Ovary (tissue), 9 donors: ENCODE results near the gene SSUH2. TPM values are rescaled to one million over a fixed set of nuclear protein-coding genes. Genes with fewer than 3 reads are reported as not detected.
"Not testable (repeated sequence)": the region's sequence is repeated elsewhere in the genome, so short reads cannot be mapped to it uniquely, and the experiment has no call there.

Experiments
- DNase-seq, 5 donors: peaks; one replicate each; pipeline ENCODE4 v3.0.0-alpha.2; 2019 to 2020
- H3K27ac ChIP-seq, 2 donors: fragments of 200-600 bp; one replicate each; pipeline versions ENCODE4 v1.5.1 to v1.8.0; 2019 to 2022
- H3K27me3 ChIP-seq: fragments of 200-600 bp; one replicate; pipeline ENCODE4 v1.8.0; 2022
- H3K36me3 ChIP-seq: fragments of 200-600 bp; sonication (generic); one replicate; pipeline ENCODE4 v1.5.1; 2019
- H3K4me1 ChIP-seq: one replicate; pipeline ENCODE4 v1.8.1; 2013; ENCODE audit warnings: mild to moderate bottlenecking, moderate library complexity; ENCODE audit not compliant: insufficient read depth
- H3K4me3 ChIP-seq: fragments of 200-600 bp; sonication (generic); one replicate; pipeline ENCODE4 v1.5.1; 2017
- H3K9me3 ChIP-seq, 2 donors: fragments of 200-600 bp in 1 of 2; sonication (generic) in 1 of 2; one replicate each; pipeline versions ENCODE4 v1.5.1 to v1.8.1; 2013 to 2019; ENCODE audit warnings: mild to moderate bottlenecking in 1 of 2, moderate library complexity in 1 of 2
- CTCF ChIP-seq, 3 donors: fragments of 450-650 bp in 2 of 3; fragments of 200-600 bp in 1 of 3; IDR thresholded peaks; one replicate each; pipeline versions ENCODE4 v1.5.1 to v1.8.0; 2016 to 2022; ENCODE audit warnings: antibody characterized with exemption in 3 of 3, mild to moderate bottlenecking in 1 of 3
- EP300 ChIP-seq: sonication (generic); formaldehyde crosslinking; IDR thresholded peaks from one replicate; pipeline ENCODE4 v1.6.1; 2017; ENCODE audit warnings: antibody characterized with exemption
- POLR2A ChIP-seq: fragments of 450-650 bp; IDR thresholded peaks from one replicate; pipeline ENCODE4 v1.6.1; 2017; ENCODE audit warnings: antibody characterized with exemption, mild to moderate bottlenecking, moderate library complexity
- WGBS, 3 donors: extraction: QIAGEN DNeasy Blood & Tissue Kit in 1 of 3; methylation state at CpG; one replicate each; pipeline versions ENCODE4 v1.1.5 to v1.1.7; 2013 to 2017; 5-methylcytosine and 5-hydroxymethylcytosine counted together
- intact Hi-C, 4 donors: fragments of 100-400 bp; cut with DNase I; formaldehyde crosslinking; loops; one replicate each; pipeline versions ENCODE4 v1.11.0 to v1.15.1; 2022 to 2023
- polyA plus RNA-seq, 2 donors: library from polyadenylated mRNA; stranded (reverse); fragments of 200-250 nt in 1 of 2; fragments of 350-450 nt in 1 of 2; fragmentation: Illumina TruSeq in 1 of 2; extraction: RNeasy Lipid Tissue Mini Kit (QIAGEN cat#74804) in 1 of 2; gene quantifications; one replicate each; pipeline ENCODE4 v1.2.3, GENCODE V29; 2013 to 2014
- total RNA-seq, 7 donors: library from RNA; depleted of rRNA in 2 of 7; stranded (reverse); fragments of >200 nt in 2 of 7; fragmentation: NEBNext Ultra II Directional in 3 of 7; extraction: Animal tissue kit (Norgen Biotek cat#: 25700) in 3 of 7; gene quantifications; one replicate each; pipeline versions ENCODE4 v1.1.0 to v1.2.4, GENCODE V29; 2016 to 2023
- donor health status: DM: no; HTN: no; CAD: no; lungs with moderate emphysema.
- donor health status: DM: no; HTN: no; CAD: no.
- donor health status: Bipolar disorder and iron deficiency.
- donor health status: DM: yes; HTN: yes; CAD: no.
- donor health status: DM: no; HTN: no; CAD: no.
- donor health status: DM: yes; HTN: yes; CAD: no.

The SSUH2 gene
- total and polyA plus RNA-seq, 9 donors, result 0.27 to 1.6 (median 0.63) TPM; not detected in 1

- intact Hi-C loops, result no loop called here
- Histone ChIP-seq H3K27ac (no peak overlapping the region), H3K4me3 (no peak overlapping the region), H3K36me3 (no peaks in the 10 kb centered on the region), H3K27me3 (no peaks in the 10 kb centered on the region), H3K9me3 (no peaks in the 10 kb centered on the region), H3K4me1 (no peaks in the 10 kb centered on the region)
- WGBS, 3 donors, result 13 to 33% methylated on average over 4 to 14 of the region's 19 CpGs; no CpG with 5 or more reads in 1 of the 3 donors
- no peak for TF ChIP-seq EP300
- DNase-seq, result no peak
Measured at GRCh38 chr3:8678751-8679150, 34.2 kb upstream of the SSUH2 start.

DNA sequence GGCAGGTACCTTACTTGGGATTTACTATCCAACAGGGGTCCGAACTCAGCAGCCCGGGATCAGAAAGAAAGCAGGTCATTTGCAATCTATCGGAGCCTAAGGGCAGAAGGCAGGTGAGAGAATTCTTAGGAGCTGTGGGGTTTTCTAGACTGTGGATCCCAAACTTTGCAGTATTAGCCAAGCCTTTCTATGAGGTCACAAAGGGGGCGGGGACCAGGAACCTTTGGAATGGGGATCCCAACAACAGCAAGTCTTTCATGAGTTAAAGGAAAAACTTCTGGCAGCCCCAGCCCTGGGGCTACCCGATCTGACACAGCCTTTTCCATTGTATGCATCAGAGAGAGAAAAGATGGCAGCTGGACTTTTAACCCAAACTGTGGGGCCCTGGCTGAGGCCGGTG is 32.7 kb upstream of the SSUH2 start:
- not testable (repeated sequence) for H3K27ac ChIP-seq

GRCh38 chr3:8675591-8675990 is 31.0 kb upstream of the SSUH2 start:
- H3K27me3 ChIP-seq, H3K4me3 ChIP-seq, H3K4me1 ChIP-seq, H3K27ac ChIP-seq, DNase-seq, H3K36me3 ChIP-seq, intact Hi-C loops, H3K9me3 ChIP-seq: not testable (repeated sequence)
- 89 to 95% (median 90%) methylated on average over 7 of the region's 7 CpGs for WGBS, 3 donors

More for the DNA sequence above, 32.7 kb upstream of the SSUH2 start:
- DNase-seq, intact Hi-C loops, H3K4me1 ChIP-seq, H3K9me3 ChIP-seq, H3K4me3 ChIP-seq, H3K27me3 ChIP-seq, H3K36me3 ChIP-seq: not testable (repeated sequence)
- WGBS, 3 donors, result 65 to 86% (median 83%) methylated on average over 6 of the region's 6 CpGs

DNA sequence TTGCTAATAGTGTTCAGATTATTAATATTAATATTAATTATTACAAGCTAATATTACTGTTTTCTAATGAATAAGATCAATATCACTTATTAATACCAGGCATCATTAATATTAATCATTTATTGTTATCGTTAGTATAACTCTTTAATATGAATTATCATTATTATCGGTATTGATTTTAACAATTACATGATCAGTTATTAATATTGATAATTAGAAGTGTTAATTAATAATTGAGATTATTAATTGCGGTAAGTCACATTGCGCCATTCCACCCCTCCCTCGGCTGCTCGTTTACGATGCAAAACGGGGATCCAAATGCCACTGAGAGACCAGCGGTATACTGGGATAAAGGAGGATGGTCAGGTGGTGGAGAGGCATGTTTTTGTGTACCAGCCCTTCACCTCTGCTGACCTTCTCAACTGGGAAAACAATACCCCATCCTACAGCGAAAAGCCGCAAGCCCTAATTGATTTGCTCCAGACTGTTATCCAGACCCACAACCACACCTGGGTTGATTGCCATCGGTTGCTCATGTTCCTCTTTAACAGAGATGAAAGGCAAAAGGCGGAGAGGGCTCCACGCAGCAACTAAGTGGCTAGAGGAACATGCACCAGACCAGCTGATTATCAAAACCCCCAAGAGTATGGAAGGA is 28.6 kb upstream of the SSUH2 start:
- H3K4me1 ChIP-seq, result no peaks in the 10 kb centered on the region
- no peaks in the 10 kb centered on the region for H3K27me3 ChIP-seq
- WGBS, 3 donors, result 91% methylated on average over 14 of the region's 14 CpGs
- H3K9me3 ChIP-seq, result no peaks in the 10 kb centered on the region
- H3K4me3 ChIP-seq, result no peak overlapping the region
- H3K27ac ChIP-seq, result no peak overlapping the region
- no peaks in the 10 kb centered on the region for H3K36me3 ChIP-seq
- no peak for DNase-seq
- TF ChIP-seq EP300 (no peak), POLR2A (no peak), CTCF (IDR thresholded peaks at IDR 0.05) (no peak)
- intact Hi-C loops, result no loop called here

DNA sequence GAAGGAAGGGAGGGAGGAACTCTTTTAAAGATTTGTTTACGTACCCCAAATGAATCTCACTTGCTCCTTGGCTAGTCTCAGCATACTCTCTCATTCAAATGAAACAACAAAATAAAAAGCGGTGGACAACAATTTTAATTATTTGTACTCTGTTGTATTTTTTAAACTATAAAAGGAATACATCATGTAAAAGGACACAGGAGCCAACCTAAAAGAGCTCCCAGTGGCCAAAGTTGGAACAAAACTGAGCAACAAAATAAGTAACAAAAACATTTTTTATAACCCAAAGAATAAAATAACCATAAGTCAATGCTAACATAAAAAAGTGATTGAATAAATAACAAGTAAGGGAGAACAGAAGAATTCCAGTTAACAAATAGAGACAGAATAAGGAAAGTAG is 24.4 kb upstream of the SSUH2 start:
- no peaks in the 10 kb centered on the region for H3K27me3 ChIP-seq
- no peak overlapping the region for H3K4me3 ChIP-seq
- H3K27ac ChIP-seq, result no peak overlapping the region
- WGBS, 3 donors, result 12 to 21% (median 20%) methylated on average over 2 of the region's 2 CpGs
- no peaks in the 10 kb centered on the region for H3K36me3 ChIP-seq
- no peaks in the 10 kb centered on the region for H3K9me3 ChIP-seq
- intact Hi-C loops, result loop anchor here in 2 of 4 donors (10.0 kb wide), 1 partner anchor 96 kb away; the partner anchor contains the start of gene OXTR (in 2 of the 2)
- peaks cover 3% of the 10 kb centered on the region for H3K4me1 ChIP-seq
- TF ChIP-seq CTCF (IDR thresholded peaks at IDR 0.05) (no peak), POLR2A (no peak)
- DNase-seq, result no peak

- Histone ChIP-seq H3K4me3 (no peak overlapping the region), H3K27ac (no peak overlapping the region), H3K27me3 (no peaks in the 10 kb centered on the region), H3K36me3 (no peaks in the 10 kb centered on the region), H3K9me3 (no peaks in the 10 kb centered on the region), H3K4me1 (peaks cover 5% of the 10 kb centered on the region)
- intact Hi-C loops, result loop anchor here in 2 of 4 donors (10.0 kb wide), 1 partner anchor 97 kb away; the partner anchor contains the start of gene OXTR (in 2 of the 2)
- no peak for DNase-seq
- no peak for TF ChIP-seq POLR2A
Measured at GRCh38 chr3:8668216-8668615, 23.6 kb upstream of the SSUH2 start.
